NCI-H1930 (cell line): ENCODE results near the gene FUT3.
"Not testable (repeated sequence)": the region's sequence is repeated elsewhere in the genome, so short reads cannot be mapped to it uniquely, and the experiment has no call there.

Experiments
- DNase-seq, 2 experiments: peaks; one replicate each; lab custom pipeline; 2025; lab: John Stamatoyannopoulos, UW

FUT3 gene

DNA sequence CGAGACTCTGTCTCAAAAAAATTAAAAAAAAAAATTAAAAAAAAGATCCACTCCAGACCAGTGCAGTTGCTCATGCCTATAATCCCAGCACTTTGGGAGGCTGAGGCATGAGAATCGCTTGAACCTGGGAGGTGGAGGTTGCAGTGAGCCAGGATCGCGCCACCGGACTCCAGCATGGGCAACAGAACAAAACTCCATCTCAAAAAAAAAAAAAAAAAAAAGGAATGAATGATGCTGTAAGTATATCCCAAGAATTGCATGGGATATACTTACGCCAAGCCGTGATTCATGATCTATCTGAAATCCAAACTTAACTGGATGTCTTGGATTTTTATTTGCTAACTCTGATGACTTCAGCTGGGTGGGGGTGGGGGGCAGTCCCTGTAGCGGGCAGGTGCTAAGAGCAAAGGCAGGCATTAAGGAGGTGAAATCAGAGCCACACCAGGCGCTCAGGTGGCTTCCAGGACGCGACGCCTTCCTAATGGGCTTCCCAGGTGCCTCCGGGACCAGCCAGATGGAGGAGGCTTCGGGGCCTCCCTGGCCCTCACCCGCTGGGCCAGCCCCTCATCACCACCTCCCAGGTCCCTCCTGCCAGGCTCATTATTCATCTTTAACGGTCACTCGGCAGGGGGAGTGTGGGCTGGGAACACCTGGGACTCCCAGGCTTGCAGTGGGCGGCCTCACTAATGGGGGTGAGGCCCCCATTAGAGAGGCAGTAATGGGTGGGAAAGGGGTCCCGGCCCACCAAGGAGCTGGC lies 30.5 kb upstream of the FUT3 start:
- DNase-seq = no peak

DNA sequence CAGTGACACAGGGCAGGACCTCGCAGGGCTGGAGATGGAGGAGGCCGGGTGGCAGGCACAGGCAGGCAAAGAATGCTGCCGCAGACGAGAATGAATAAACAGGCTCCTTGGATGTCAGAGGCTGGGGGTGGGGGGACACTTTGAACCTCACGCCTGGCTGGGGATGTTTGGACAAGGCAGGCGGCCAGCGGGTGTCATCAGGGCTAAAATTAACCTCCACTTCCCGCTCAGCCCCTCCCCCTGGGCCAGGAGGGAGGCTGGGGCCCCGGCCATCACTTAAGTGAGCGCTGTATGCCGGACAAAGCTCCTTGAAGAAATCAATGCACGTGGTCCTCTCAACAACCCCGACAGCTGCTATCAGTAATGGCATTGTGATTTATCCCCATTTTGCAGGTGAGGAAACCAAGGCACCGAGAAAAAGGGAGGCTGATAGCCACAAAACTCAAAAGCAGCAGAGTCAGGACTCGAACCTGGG lies 29.4 kb upstream of the FUT3 start:
- DNase-seq = no peak

DNA sequence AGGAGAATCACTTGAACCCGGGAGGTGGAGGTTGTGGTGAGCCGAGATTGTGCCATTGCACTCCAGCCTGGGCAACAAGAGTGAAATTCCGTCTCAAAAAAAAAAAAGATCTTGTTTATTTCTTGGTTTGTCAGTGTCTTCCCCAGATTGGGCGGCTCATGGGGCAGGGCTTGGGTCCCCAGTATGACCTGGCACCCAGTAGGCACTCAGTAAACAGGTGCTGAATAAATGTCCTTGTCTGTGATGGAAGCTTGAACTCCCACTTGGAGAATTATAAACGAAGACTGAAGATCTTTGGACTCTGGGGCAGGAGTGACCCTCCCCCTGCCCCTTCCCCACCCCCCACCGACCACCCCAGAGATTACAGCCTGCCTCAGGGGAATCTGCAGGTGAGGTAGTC lies 28.9 kb upstream of the FUT3 start:
- no peak for DNase-seq

DNA sequence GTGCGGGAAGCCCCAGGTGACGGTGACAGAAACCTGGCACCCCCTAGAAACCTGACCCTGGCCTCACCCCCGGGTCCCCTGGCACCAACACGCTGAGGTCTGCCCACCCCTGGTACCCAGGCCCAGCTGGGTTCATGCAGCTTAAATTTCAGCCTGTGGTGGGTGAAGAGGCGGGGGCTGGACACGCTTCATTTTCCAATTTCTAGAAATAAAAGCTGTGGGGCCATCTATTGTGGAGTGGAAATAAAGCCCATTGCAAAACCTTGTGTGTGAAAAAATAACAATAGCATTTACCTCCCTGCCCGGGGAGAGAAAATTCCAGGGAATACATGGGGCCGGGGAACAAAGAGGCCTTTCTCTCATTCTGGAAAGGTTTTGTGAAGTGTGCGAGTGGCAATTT lies 26.6 kb upstream of the FUT3 start:
- no peak for DNase-seq

DNA sequence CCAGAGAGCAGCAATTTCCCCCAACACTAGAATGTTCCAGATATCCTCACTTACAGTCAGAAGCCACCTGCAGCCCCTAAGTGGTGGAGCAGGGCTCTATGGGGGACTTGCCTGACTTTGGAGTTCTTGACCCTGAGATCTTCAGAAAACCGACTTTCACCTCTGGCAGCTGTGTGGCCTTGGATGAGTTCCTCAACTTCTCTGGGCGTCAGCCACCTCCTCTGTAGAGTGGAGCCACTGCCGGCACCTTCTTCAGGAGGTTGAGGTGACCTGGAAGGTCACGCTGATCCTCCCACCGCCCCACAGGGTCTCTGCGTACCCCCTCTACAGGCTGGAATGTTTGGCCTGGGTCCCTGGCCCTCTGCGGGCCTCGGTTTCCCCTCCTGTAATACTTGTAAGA lies 26.2 kb upstream of the FUT3 start:
- no peak for DNase-seq

DNA sequence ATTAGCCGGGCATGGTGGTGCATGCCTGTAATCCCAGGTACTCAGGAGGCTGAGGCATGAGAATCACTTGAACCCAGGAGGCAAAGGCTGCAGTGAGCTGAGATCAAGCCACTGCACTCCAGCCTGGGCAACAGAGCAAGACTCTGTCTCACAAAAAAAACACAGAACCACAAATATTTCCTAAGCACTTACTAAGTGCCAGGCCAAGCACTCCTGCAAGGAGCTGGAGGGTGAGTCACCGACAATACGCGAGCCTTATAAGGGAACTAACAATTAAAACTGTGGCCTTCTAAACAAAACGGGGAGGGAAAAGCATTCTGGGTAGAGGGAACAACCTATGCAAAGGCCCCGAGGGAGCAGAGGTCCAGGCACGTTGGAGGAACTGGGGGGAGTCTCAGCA lies 23.2 kb upstream of the FUT3 start:
- DNase-seq = not testable (repeated sequence)

DNA sequence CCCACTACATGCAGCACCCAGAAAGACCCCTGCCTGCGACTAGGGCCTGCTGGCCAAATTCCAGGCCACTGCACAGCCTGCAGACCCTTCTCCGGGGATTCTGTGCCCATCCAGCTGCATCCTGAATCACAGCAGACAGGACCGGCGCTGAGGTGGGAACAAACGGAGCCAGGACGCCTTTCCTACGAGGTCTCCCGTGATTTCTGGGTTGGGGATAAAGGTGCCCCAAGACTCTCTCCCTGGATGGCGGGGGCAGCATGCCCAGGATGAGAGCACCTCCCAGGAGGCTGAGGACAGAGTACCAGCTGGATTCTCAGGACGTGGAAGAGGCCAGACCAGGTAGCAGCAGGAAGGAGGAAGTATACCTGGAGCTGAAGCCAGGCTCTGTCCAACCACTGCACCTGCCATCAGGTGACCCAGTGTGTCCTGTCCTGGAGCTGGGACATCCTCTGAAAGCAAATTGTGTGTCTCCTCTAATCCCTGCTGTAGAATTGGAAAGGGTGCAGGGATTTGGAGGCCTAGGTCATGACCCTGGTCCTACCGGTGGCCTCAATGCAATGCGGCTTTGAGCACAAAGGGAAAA lies 22.5 kb upstream of the FUT3 start:
- no peak for DNase-seq

DNA sequence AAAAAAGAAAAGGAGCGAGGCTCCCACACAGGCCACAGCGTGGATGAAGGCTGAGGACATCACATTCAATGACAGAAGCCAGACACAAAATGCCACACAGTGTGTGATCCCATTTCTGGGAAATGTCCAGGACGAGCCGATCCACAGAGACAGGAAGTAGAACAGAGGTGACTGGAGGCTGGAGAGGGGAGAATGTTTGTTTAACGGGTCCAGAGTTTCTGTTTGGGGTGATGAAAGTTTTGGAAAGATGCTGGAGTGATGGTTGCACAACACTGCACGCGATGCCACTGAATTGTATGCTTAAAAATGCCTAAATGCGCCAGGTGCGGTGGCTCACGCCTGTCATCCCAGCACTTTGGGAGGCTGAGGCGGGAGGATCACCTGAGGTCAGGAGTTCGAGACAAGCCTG lies 19.7 kb upstream of the FUT3 start:
- DNase-seq = no peak

DNA sequence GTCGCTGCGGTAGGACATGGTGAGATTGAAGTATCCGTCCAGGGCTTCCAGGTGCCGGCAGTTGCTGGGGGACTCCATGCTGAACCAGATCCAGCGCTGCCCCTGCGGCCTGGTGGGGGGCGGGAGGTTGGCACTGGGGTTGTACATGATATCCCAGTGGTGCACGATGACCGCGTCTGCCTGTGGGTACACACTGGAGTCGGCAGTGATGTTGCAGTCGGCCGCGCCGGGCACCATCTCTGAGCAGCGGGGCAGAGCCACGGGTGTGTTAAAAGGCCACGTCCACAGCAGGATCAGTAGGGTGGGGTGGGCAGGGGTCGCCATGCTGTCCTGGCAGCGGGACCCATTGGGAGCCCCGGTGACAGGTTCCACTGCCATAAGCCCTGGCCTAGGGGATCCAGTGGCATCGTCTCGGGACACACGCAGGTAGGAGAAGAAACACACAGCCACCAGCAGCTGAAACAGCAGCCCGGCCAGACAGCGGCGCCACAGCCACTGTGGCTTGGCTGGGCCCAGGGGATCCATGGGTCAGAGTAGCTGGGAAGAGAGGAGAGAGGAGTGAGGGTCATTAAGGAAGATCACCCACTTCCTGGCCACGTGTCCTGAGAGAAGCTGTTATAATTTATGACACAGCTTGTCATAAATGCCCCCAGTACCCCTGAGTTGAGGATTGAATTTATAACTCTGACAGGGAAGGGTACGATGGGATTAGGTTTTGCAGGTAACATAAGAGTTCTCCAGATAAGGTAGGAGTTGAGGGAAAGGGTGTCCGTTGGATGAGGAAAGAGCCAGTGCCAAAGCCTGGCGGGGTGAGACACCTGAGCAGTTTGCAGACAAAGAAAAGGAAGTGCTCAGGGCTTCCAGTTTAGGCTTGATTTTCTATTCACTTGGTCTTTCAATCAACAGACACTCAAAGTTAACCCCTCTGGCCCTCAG lies 16.2 kb upstream of the FUT3 start:
- no peak for DNase-seq

DNA sequence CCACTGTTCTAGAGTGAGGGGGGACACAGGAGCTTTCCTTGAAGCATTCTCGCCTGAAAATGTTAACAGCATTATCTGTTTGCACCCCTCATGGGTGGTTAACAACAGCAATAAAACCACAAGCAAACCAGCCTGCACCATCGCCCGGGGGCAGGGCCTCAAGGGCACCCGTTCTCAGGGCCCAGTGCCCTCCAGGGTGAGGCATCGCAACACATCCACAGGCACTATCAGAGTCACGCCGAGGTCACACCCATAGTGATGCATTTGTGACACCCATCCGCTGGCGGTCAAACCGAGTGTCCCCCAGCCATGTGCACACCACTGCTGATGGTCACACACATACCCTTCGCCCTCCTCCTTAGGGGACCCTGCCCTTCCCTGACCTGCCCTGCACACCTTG lies 14.5 kb upstream of the FUT3 start:
- DNase-seq = no peak

DNA sequence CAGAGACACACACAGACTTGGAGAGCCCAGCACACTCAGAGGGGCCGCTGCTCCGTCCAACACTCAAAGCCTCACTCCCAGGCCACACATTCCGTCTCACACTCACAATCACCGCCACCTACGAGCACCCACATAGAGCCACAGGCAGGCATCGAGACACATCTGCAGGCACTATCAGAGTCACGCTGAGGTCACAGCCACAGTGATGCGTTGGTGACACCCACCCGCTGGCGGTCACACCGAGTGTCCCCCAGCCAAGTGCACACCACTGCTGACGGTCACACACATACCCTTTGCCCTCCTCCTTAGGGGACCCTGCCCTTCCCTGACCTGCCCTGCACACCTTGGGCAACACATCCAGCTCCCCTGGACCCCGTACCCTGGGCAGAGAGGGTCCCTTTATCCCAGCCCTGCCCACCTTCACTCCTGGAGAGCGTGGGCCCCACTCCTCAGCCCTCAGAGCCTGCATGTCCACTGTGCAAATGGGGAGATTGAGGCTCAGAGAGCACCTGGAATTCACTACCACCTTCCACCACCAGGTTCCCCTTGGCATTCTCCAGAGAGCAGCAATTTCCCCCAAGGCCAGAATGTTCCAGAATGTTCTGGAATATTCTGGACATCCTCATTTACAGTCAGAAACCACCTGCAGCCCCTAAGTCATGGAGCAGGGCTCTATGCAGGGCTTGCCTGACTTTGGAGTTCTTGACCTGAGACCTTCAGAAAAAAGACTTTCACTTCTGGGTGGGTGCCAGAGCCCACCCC lies 13.7 kb upstream of the FUT3 start:
- no peak for DNase-seq

DNA sequence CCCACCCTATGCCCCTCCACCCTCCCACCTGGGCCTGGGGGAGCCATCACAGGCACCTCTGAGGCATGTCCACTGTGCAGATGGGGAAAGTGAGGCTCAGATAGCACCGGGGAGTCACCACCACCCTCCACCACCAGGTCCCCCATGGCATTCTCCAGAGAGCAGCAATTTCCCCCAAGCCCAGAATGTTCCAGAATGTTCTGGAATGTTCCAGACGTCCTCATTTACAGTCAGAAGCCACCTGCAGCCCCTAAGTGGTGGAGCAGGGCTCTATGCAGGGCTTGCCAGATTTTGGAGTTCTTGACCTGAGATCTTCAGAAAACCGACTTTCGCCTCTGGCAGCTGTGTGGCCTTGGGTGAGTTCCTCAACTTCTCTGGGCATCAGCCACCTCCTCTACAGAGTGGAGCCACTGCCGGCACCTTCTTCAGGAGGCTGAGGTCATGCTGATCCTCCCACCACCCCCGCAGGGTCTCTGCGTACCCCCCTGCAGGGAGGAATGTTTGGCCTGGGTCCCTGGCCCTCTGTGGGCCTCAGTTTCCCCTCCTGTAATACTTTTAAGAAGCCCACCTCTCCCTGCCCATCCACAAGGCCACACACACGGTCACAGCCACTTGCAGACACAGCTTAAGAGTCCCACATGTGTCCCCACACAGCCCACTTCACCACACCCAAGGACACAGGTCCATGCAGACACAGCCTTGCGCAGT lies 12.9 kb upstream of the FUT3 start:
- DNase-seq = no peak

DNA sequence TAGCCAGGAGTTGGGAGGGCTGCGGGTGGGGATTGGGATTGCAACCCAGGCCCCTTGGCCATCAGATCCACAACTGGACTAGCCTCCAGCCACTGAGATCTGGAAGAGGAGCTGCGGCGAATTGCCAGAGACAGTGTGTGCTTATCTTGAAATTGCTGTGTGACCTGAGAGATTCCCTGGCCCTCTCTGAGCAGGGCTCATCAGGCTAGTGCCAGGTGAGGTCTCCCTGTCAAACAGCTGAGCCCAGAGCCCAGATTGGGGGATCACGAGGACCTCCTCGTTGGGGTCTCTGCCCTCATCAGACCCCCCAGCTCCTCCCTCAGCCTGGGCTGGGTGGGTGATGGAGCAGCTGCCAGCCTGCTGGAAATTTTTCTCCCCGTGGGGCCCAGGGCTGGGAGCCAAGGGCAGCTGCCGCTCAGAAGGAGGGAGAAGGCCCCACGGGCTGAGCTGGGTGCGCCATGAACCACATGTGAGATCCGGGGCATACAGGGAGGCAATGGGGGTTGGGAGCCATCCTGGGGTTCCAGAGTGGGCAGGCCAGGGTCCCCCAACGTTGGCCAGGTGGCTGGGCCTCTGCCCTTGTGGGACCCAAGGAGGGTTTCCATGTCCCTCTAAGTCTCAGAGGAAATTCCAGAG lies 11.9 kb upstream of the FUT3 start:
- DNase-seq = no peak

DNA sequence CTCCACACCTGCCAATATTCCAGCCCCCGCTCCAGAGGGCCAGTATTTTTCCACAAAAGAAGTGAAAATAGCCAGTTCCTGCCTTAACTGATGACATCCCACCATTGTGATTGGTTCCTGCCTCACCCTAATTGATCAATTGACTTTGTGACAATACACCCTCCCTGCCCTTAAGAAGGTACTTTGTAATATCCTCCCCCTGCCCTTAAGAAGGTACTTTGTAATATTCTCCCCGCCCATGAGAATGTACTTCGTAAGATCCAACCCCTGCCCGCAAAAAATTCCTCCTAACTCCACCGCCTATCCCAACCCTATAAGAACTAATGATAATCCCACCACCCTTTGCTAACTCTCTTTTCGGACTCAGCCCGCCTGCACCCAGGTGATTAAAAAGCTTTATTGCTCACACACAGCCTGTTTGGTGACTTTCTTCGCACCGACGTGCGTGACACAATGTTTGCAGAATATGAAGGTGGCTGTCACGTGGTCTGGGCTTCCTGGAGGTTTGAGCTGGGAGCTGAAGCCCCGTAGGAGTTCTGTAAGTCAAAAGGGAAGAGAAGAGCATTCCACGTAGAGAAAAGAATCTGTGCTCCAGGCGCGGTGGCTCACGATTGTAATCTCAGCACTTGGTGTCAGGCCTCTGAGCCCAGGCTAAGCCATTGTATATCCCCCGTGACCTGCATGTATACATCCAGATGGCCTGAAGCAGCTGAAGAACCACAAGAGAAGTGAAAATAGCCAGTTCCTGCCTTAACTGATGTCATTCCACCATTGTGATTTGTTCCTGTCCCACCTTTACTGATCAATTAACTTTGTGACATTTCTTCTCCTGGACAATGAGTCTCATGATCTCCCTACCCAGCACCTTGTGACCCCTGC lies 6.2 kb upstream of the FUT3 start:
- no peak for DNase-seq

DNA sequence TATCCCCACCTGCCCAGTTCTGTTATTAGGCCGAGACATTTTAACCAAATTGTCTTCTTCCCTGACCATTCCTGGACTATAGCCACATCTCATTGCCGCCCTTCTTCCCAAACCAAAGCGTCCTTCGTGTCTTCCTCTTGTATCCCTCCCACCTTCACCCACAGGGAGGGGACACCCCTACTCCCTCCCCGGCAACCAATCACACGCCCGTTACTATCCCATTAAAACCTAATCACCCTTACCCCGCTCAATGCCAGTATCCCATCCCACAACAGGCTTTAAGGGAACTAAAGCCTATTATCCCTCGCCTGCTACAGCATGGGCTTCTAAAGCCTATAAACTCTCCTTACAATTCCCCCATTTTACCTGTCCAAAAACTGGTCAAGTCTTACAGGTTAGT lies 3.9 kb upstream of the FUT3 start:
- DNase-seq = not testable (repeated sequence)

DNA sequence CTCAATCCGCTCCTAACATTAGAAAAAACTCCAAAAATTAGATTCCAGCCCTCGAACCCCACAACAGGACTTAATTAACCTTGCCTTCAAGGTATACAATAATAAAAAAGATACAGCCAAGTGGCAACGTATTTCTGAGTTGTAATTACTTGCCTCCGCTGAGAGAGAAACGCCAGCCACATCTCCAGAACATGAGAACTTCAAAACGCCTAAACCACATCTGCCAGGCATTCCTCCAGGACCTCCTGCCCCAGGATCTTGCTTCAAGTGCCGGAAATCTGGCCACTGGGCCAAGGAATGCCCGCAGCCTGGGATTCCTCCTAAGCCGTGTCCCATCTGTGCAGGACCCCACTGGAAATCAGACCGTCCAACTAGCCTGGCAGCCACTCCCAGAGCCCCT lies 2.9 kb upstream of the FUT3 start:
- not testable (repeated sequence) for DNase-seq

DNA sequence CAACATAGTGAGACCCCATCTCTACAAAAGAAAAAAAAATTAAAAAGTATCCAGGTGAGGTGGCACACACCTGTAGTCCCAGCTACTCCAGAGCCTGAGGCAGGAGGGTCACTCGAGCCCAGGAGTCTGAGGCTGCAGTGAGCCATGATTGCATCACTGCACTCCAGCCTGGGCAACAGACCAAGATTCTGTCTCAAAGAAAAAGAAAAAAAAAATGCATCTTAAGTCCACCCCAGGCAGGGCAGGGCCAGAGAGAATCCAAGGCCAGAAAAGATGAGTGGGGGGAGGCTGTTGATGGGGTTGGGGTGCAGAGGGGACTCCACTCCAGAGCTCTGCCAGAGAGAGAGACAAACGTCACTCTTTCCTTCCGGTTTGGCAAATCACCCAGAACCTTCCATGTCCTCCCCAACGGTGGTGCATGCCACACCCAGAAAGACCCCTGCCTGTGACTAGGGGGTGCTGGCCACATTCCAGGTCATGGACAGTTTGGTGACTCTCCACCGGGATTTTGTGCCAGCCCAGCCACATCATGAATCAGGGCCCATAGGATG lies 431 bp downstream of the FUT3 start:
- DNase-seq = no peak

DNA sequence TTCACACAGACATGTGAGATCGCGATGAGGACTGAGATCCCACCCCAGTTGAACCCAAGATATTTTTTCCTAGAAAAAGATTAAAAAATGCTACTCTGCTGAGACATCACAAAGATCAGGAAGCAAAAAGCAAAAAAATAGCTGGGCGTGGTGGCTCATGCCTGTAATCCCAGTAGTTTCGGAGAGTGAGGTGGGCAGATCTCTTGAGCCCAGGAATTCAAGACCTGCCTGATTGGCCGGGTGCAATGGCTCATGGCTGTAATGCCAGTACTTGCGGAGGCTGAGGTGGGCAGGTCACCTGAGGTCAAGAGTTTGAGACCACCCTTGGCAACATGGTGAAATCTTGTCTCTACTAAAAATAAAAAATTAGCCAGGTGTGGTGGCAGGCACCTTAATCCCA lies 1.1 kb downstream of the FUT3 start:
- no peak for DNase-seq

DNA sequence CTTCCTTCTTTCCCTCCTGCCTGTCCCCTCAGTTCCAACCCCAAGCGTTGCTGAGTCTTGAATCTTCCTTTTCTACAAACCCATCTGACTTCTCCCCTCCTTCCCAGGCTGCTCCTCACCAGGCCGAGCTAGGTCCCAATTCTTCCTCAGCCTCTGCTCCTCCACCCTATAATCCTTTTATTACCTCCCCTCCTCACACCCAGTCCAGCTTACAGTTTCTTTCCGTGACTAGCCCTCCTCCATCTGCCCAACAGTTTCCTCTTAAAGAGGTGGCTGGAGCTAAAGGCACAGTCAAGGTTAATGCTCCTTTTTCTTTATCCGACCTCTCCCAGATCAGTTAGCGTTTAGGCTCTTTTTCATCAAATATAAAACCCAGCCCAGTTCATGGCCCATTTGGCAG lies 2.6 kb downstream of the FUT3 start:
- DNase-seq = not testable (repeated sequence)

DNA sequence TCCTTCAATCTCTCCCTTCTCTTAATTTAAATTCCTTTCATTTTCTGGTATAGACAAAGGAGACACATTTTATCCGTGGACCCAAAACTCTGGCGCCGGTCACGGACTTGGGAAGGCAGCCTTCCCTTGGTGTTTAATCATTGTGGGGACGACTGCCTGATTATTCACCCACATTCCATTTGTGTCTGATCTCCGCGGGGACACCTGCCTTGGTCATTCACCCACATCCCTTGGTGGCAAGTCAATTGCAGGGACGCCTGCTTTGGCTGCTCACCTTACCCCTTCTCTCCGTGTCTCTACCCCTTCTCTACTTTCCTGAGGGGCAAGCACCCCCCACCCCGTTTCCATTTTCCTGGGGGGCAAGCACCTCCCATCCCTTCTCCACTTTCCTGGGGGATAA lies 3.4 kb downstream of the FUT3 start:
- DNase-seq = not testable (repeated sequence)
